NOMO-1 (cell line): ENCODE data around the gene GPR183.
A peak's percentile ranks its signal among the peaks of the same experiment; 100 is the strongest.
"Not testable (repeated sequence)": the region's sequence is repeated elsewhere in the genome, so short reads cannot be mapped to it uniquely, and the experiment has no call there.

Experiments used
- DNase-seq, 2 experiments: peaks; one replicate each; lab custom pipeline; 2025; ENCODE audit not compliant: unreplicated experiment in 2 of 2; lab: John Stamatoyannopoulos, UW

GPR183 gene

GRCh38 chr13:99251921-99252320, 55.3 kb downstream of the GPR183 start:
- DNase-seq, result peak; percentile 28 to 60

- DNase-seq, result no peak
Observed at GRCh38 chr13:99250982-99251825, 56.0 kb downstream of the GPR183 start.

GRCh38 chr13:99249606-99250005, 57.6 kb downstream of the GPR183 start:
- not testable (repeated sequence) for DNase-seq

- not testable (repeated sequence) for DNase-seq
Observed at GRCh38 chr13:99249178-99249577, 58.0 kb downstream of the GPR183 start.

GRCh38 chr13:99246100-99246499, 61.1 kb downstream of the GPR183 start:
- DNase-seq, result no peak
